Naive B cell (primary cell): ENCODE results near the gene HSDL2. TPM values are rescaled to one million over a fixed set of nuclear protein-coding genes. Genes with fewer than 3 reads are reported as not detected.
"Not testable (repeated sequence)": the region's sequence is repeated elsewhere in the genome, so short reads cannot be mapped to it uniquely, and the experiment has no call there.

Source experiments
- ATAC-seq, 2 donors: fragments of 150-1000 bp; cut with Tn5 transposase; 2 replicates each; pipeline ENCODE4 v1.10.0; 2021; ENCODE audit warnings: low read depth in 2 of 2, mild to moderate bottlenecking in 2 of 2, moderate library complexity in 2 of 2
- DNase-seq: peaks from one replicate; pipeline ENCODE4 v3.0.0; 2022
- H3K27ac Mint-ChIP-seq, 6 donors: one replicate each; pipeline ENCODE4 v1.8.0; 2020 to 2022; ENCODE audit warnings: mild to moderate bottlenecking in 6 of 6, mixed read lengths in 6 of 6, moderate library complexity in 5 of 6, inconsistent platforms in 2 of 6
- H3K27me3 Mint-ChIP-seq, 3 donors: one replicate each; pipeline ENCODE4 v1.8.0; 2021 to 2022; ENCODE audit warnings: mixed read lengths in 3 of 3, mild to moderate bottlenecking in 1 of 3
- H3K36me3 Mint-ChIP-seq, 2 donors: one replicate each; pipeline ENCODE4 v1.8.0; 2020 to 2022; ENCODE audit warnings: mixed read lengths in 2 of 2, inconsistent platforms in 1 of 2, mild to moderate bottlenecking in 1 of 2
- H3K4me1 Mint-ChIP-seq, 3 donors: one replicate each; pipeline ENCODE4 v1.8.0; 2020 to 2022; ENCODE audit warnings: mixed read lengths in 3 of 3, inconsistent platforms in 1 of 3, mild to moderate bottlenecking in 1 of 3, moderate library complexity in 1 of 3
- H3K4me3 Mint-ChIP-seq, 8 donors: one replicate each; pipeline ENCODE4 v1.8.0; 2020 to 2022; ENCODE audit warnings: mild to moderate bottlenecking in 8 of 8, mixed read lengths in 8 of 8, moderate library complexity in 8 of 8, inconsistent platforms in 2 of 8
- H3K9me3 Mint-ChIP-seq, 7 donors: one replicate each; pipeline ENCODE4 v1.8.0; 2020 to 2022; ENCODE audit warnings: mixed read lengths in 7 of 7, mild to moderate bottlenecking in 5 of 7, inconsistent platforms in 2 of 7, moderate library complexity in 1 of 7
- polyA plus RNA-seq, 6 donors: library from polyadenylated mRNA; unstranded; fragments of 300-500 nt; fragmentation: Illumina TruSeq; gene quantifications; one replicate each; pipeline ENCODE4 v1.2.3, GENCODE V29; 2021; ENCODE audit warnings: low read depth in 6 of 6

HSDL2 gene
- polyA plus RNA-seq, 6 donors from 2014 or later, result 24.0 to 42.3 (median 29.4) TPM

DNA sequence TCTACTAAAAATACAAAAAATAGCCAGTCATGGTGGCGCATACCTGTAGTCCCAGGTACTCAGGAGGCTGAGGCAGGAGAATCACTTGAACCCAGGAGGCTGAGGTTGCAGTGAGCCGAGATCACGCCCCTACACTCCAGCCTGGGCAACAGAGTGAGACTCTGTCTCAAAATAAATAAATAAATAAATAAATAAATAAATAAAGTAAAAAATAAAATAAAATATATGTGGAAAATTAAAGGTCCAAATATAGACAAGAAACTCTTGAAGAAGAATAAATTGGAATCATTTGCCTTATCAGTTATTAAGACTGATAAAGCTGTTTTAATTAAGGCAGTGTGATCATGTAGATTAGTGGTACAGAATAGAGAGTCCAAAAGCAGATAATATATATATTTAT lies 10.0 kb downstream of the HSDL2 start:
- H3K36me3 Mint-ChIP-seq, H3K4me3 Mint-ChIP-seq, H3K9me3 Mint-ChIP-seq, ATAC-seq, H3K27ac Mint-ChIP-seq, DNase-seq, H3K27me3 Mint-ChIP-seq: not testable (repeated sequence)
- peaks cover 8 to 17% (median 11%) of the 10 kb centered on the region in 3 donors for H3K4me1 Mint-ChIP-seq

- not testable (repeated sequence) for H3K4me3 Mint-ChIP-seq, H3K36me3 Mint-ChIP-seq, DNase-seq, H3K9me3 Mint-ChIP-seq, H3K27me3 Mint-ChIP-seq, H3K4me1 Mint-ChIP-seq, ATAC-seq, H3K27ac Mint-ChIP-seq
Observed at GRCh38 chr9:112391936-112392560, 12.1 kb downstream of the HSDL2 start.

DNA sequence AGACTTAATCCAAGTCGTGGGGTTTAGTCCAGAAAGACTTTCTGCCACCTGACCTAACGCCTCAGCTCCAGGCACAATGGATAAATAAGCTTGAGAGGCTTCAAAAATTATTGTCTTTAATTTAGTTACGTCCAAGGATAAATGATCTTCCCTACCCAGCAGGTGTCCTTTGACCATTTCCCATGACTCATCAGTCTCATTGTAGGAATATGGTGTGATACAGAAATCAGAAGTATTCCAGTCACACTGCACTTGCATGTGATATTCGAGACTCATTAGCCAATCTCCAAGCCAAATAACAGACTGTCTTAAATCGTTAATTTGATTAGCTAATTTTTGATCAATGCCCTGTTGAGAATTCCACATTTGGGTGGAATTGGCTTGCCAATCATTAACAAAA lies 13.2 kb downstream of the HSDL2 start:
- not testable (repeated sequence) for DNase-seq, H3K9me3 Mint-ChIP-seq, ATAC-seq, H3K27me3 Mint-ChIP-seq, H3K4me1 Mint-ChIP-seq, H3K27ac Mint-ChIP-seq, H3K4me3 Mint-ChIP-seq
- H3K36me3 Mint-ChIP-seq, result peaks cover 13 to 15% of the 10 kb centered on the region in 2 donors

DNA sequence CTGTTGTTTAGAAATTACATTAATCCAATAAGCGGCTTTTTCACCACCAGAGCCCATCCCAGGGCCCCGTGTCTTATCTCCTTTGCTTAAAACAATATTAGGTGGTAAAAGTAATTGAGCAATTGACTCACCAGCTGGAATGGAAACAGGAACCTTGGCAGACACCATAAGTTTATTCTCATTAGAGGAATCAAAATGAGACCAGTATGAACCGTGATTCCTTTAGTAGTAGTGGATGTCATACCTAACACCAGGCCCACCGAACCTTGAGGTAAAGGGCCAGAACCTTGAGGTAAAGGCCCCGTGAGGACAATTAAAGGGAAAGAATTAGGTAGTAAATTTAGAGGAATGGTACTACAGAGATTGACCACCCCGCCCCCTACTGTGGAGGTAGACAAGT lies 16.5 kb downstream of the HSDL2 start:
- Mint-ChIP-seq H3K4me1 (peaks cover 0 to 5% (median 3%) of the 10 kb centered on the region in 3 donors), H3K9me3 (peaks cover 9 to 22% (median 16%) of the 10 kb centered on the region in 7 donors), H3K36me3 (peaks cover 16 to 27% of the 10 kb centered on the region in 2 donors), H3K27me3 (no peaks in the 10 kb centered on the region), H3K27ac (no peak overlapping the region), H3K4me3 (no peak overlapping the region)
- DNase-seq, result no peak
- no peak for ATAC-seq

- peaks cover 16 to 27% of the 10 kb centered on the region in 2 donors for H3K36me3 Mint-ChIP-seq
- no peak overlapping the region for H3K4me3 Mint-ChIP-seq
- ATAC-seq, result no peak
- no peak overlapping the region for H3K27ac Mint-ChIP-seq
- no peaks in the 10 kb centered on the region for H3K27me3 Mint-ChIP-seq
- H3K4me1 Mint-ChIP-seq, result peaks cover 0 to 5% (median 3%) of the 10 kb centered on the region in 3 donors
- H3K9me3 Mint-ChIP-seq, result peaks cover 9 to 22% (median 16%) of the 10 kb centered on the region in 7 donors
- no peak for DNase-seq
Observed at GRCh38 chr9:112396872-112397271, 17.0 kb downstream of the HSDL2 start.

DNA sequence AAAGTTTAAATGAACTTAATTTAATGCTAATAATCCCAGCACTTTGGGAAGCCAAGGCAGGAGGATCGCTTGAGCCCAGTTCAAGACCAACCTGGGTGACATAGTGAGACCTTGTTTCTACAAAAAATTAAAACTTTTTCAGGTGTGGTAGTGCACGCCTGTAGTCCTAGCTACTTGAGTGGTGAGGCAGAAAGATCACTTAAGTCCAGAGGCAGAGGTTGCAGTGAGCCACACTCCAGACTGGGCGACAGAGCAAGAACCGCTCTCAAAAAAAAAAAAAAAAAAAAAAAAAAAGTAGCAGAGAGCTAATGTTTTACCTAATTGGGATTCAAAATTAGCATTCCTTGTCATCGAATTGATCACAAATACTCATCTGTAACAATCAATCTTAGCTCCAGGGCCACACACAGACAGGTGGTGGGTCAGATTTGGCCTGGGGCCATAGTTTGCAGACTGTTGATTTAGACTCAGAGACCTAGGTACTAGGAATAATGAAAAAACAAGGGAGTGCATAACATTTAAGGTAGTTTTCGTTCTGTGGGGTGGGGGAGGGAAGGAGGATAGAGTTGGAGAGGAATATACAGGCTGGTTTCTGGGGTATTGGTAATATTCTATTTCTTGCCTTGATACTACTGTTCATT lies 21.4 kb downstream of the HSDL2 start:
- Mint-ChIP-seq H3K36me3 (peaks cover 16 to 26% of the 10 kb centered on the region in 2 donors), H3K4me3 (no peak overlapping the region), H3K4me1 (peaks cover 0 to 4% (median 2%) of the 10 kb centered on the region in 3 donors), H3K27me3 (no peaks in the 10 kb centered on the region), H3K9me3 (peaks cover 9 to 22% (median 16%) of the 10 kb centered on the region in 7 donors), H3K27ac (peak overlapping the region in 1 of 6 donors; percentile 24)
- ATAC-seq (no peak), DNase-seq (no peak)

DNA sequence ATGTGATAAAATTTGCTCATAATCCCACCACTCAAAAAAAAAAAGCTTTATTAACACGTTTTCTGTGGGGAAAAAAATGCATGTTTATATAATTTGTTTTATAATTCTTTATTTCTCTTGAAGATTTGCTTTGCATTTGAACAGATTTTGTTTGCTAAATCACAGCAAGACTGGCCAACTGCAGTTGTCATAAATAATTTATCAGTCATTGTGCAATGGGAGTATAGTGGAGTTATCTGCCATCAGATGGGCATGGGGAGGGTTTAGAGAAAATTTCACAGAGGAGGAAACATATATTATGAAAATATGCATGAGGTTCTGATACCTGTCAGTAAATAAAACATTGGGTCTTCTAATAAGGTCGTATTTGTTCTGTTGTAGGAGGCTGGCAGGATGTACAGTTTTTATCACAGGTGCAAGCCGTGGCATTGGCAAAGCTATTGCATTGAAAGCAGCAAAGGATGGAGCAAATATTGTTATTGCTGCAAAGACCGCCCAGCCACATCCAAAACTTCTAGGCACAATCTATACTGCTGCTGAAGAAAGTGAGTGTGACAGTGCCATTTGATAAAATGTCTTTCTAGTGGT lies 23.8 kb downstream of the HSDL2 start:
- Mint-ChIP-seq H3K9me3 (peaks cover 4 to 9% (median 7%) of the 10 kb centered on the region in 7 donors), H3K27me3 (no peaks in the 10 kb centered on the region), H3K36me3 (peaks cover 16 to 20% of the 10 kb centered on the region in 2 donors), H3K4me3 (no peak overlapping the region), H3K27ac (no peak overlapping the region), H3K4me1 (peaks cover 0 to 4% (median 0%) of the 10 kb centered on the region in 3 donors)
- DNase-seq (no peak), ATAC-seq (no peak)

DNA sequence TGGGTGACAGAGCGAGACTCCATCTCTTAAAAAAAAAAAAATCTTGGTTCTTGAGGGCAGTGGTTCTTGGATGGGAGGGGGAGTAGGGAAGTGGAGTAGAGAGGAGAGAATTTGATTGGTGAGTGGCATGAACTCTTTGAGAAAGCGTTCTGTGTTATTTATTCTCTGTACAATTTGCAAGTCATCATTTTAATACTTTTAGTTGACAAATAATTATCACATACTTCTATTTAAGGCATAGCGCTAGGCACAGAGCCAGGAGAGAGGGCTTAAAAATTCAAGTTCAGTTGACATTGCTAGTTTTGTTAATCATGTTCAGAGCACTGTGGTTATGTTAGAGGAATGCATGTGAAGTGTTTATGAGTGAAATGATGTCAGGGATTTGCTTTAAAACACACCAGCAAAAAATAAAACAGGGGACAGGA lies 24.6 kb downstream of the HSDL2 start:
- H3K27ac Mint-ChIP-seq, result no peak overlapping the region
- no peak overlapping the region for H3K4me3 Mint-ChIP-seq
- peaks cover 0 to 2% (median 0%) of the 10 kb centered on the region in 7 donors for H3K9me3 Mint-ChIP-seq
- no peaks in the 10 kb centered on the region for H3K27me3 Mint-ChIP-seq
- peaks cover 0 to 4% (median 0%) of the 10 kb centered on the region in 3 donors for H3K4me1 Mint-ChIP-seq
- DNase-seq (no peak), ATAC-seq (no peak)
- peaks cover 14 to 18% of the 10 kb centered on the region in 2 donors for H3K36me3 Mint-ChIP-seq

- no peak for DNase-seq
- H3K27me3 Mint-ChIP-seq, result no peaks in the 10 kb centered on the region
- peaks cover 14 to 34% of the 10 kb centered on the region in 2 donors for H3K36me3 Mint-ChIP-seq
- H3K4me3 Mint-ChIP-seq, result no peak overlapping the region
- H3K27ac Mint-ChIP-seq, result peak overlapping the region in 1 of 6 donors; percentile 73
- H3K4me1 Mint-ChIP-seq, result no peaks in the 10 kb centered on the region
- no peaks in the 10 kb centered on the region for H3K9me3 Mint-ChIP-seq
- ATAC-seq, result no peak
Observed at GRCh38 chr9:112408275-112408674, 28.4 kb downstream of the HSDL2 start.

DNA sequence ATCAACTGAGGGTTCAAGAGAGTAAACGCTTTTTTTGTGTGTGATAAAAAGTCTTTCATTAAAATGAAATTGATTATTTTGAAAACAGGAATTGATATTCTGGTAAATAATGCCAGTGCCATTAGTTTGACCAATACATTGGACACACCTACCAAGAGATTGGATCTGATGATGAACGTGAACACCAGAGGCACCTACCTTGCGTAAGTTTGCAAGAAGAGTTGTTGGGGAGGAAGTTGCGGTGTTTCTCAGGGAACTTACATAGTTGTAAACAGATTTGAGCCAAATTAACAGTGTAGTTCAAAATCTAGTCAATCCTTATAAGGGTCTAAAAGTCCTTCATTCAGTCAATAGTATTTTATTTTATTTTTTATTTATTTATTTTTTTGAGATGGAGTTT lies 28.9 kb downstream of the HSDL2 start:
- H3K27me3 Mint-ChIP-seq, result no peaks in the 10 kb centered on the region
- no peak overlapping the region for H3K27ac Mint-ChIP-seq
- no peaks in the 10 kb centered on the region for H3K4me1 Mint-ChIP-seq
- DNase-seq, result no peak
- H3K4me3 Mint-ChIP-seq, result no peak overlapping the region
- peaks cover 14 to 34% of the 10 kb centered on the region in 2 donors for H3K36me3 Mint-ChIP-seq
- H3K9me3 Mint-ChIP-seq, result no peaks in the 10 kb centered on the region
- ATAC-seq, result no peak

GRCh38 chr9:112409758-112410157 lies 29.9 kb downstream of the HSDL2 start:
- H3K9me3 Mint-ChIP-seq, result no peaks in the 10 kb centered on the region
- ATAC-seq, result no peak
- DNase-seq, result no peak
- no peak overlapping the region for H3K27ac Mint-ChIP-seq
- peaks cover 14 to 34% of the 10 kb centered on the region in 2 donors for H3K36me3 Mint-ChIP-seq
- no peaks in the 10 kb centered on the region for H3K27me3 Mint-ChIP-seq
- no peak overlapping the region for H3K4me3 Mint-ChIP-seq
- no peaks in the 10 kb centered on the region for H3K4me1 Mint-ChIP-seq

GRCh38 chr9:112411626-112412027 lies 31.7 kb downstream of the HSDL2 start:
- Mint-ChIP-seq H3K4me1 (no peaks in the 10 kb centered on the region), H3K4me3 (no peak overlapping the region)
- no peak for ATAC-seq

GRCh38 chr9:112413728-112414127 lies 33.8 kb downstream of the HSDL2 start:
- H3K27ac Mint-ChIP-seq, H3K9me3 Mint-ChIP-seq, H3K4me1 Mint-ChIP-seq, H3K27me3 Mint-ChIP-seq, H3K4me3 Mint-ChIP-seq, ATAC-seq, DNase-seq: not testable (repeated sequence)
- H3K36me3 Mint-ChIP-seq, result peaks cover 1 to 18% of the 10 kb centered on the region in 2 donors

More at GRCh38 chr9:112411626-112412027, 31.7 kb downstream of the HSDL2 start:
- no peaks in the 10 kb centered on the region for H3K9me3 Mint-ChIP-seq
- no peak overlapping the region for H3K27ac Mint-ChIP-seq
- no peaks in the 10 kb centered on the region for H3K27me3 Mint-ChIP-seq
- peaks cover 7 to 30% of the 10 kb centered on the region in 2 donors for H3K36me3 Mint-ChIP-seq
- no peak for DNase-seq

DNA sequence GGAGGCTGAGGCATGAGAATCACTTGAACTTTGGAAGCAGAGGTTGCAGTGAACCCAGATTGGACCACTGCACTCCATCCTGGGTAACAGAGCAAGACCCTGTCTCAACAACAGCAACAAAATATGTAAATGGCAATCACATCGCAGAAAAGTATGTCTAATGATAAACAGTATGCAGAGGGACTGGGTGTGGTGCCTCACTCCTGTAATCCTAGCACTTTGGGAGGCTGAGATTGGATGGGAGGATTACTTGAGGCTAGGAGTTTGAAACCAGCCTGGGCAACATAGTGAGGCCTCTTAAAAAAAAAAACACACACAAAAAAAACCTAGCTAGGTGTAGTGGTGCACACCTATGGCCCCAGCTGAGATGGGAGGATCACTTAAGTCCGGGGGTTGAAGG lies 40.3 kb downstream of the HSDL2 start:
- H3K4me1 Mint-ChIP-seq, result no peaks in the 10 kb centered on the region
- no peaks in the 10 kb centered on the region for H3K27me3 Mint-ChIP-seq
- peaks cover 0 to 19% of the 10 kb centered on the region in 2 donors for H3K36me3 Mint-ChIP-seq
- ATAC-seq (no peak), DNase-seq (no peak)
- H3K27ac Mint-ChIP-seq, result peak overlapping the region in 1 of 6 donors; percentile 48
- H3K9me3 Mint-ChIP-seq, result no peaks in the 10 kb centered on the region
- no peak overlapping the region for H3K4me3 Mint-ChIP-seq
